Astrocyte (in vitro differentiated cells and primary cell): ENCODE data around the gene SIRT2. TPM values are rescaled to one million over a fixed set of nuclear protein-coding genes. Genes with fewer than 3 reads are reported as not detected.

Experiments
- DNase-seq: peaks from one replicate; pipeline ENCODE4 v3.0.0-alpha.2; 2010; ENCODE audit warnings: low read depth
- FAIRE-seq: peaks from 2 replicates; lab custom pipeline; 2011; peaks lifted over from hg19 to GRCh38; lab: Jason Lieb, UNC
- H2AFZ ChIP-seq: 2 replicates; pipeline ENCODE4 v1.6.0; 2012; ENCODE audit warnings: low read depth, low read length, inconsistent platforms
- H3K27ac ChIP-seq: 2 replicates; pipeline ENCODE4 v1.5.1; 2011; ENCODE audit warnings: low read depth, low read length, inconsistent platforms
- H3K27me3 ChIP-seq: 2 replicates; pipeline ENCODE4 v1.6.0; 2011; ENCODE audit warnings: low read length, inconsistent platforms; ENCODE audit not compliant: insufficient read depth
- H3K36me3 ChIP-seq: 2 replicates; pipeline ENCODE4 v1.5.1; 2011; ENCODE audit warnings: low read length, inconsistent platforms; ENCODE audit not compliant: insufficient read depth
- H3K4me1 ChIP-seq: 2 replicates; pipeline ENCODE4 v1.5.1; 2011; ENCODE audit warnings: low read length, inconsistent platforms; ENCODE audit not compliant: insufficient read depth
- H3K4me2 ChIP-seq: 2 replicates; pipeline ENCODE4 v1.6.0; 2012; ENCODE audit warnings: low read length, inconsistent platforms
- H3K4me3 ChIP-seq: 2 replicates; pipeline ENCODE4 v1.5.1; 2011; ENCODE audit warnings: low read depth, mild to moderate bottlenecking, low read length, inconsistent platforms; ENCODE audit not compliant: insufficient read depth
- H3K79me2 ChIP-seq: 2 replicates; pipeline ENCODE4 v1.6.0; 2012; ENCODE audit warnings: mild to moderate bottlenecking, low read length, inconsistent platforms; ENCODE audit not compliant: insufficient read depth
- H3K9ac ChIP-seq: 2 replicates; pipeline ENCODE4 v1.6.0; 2012; ENCODE audit warnings: mild to moderate bottlenecking, low read length, inconsistent platforms
- H3K9me3 ChIP-seq: 2 replicates; pipeline ENCODE4 v1.5.1; 2012; ENCODE audit warnings: low read depth, mild to moderate bottlenecking, low read length, inconsistent platforms; ENCODE audit not compliant: insufficient read depth
- H4K20me1 ChIP-seq: 2 replicates; pipeline ENCODE4 v1.6.0; 2012; ENCODE audit warnings: low read length, inconsistent platforms; ENCODE audit not compliant: insufficient read depth
- H3K27ac Mint-ChIP-seq: one replicate; pipeline ENCODE4 v1.8.0; 2021; ENCODE audit warnings: mild to moderate bottlenecking, mixed read lengths; ENCODE audit not compliant: unreplicated experiment
- H3K27me3 Mint-ChIP-seq: one replicate; pipeline ENCODE4 v1.8.0; 2021; ENCODE audit warnings: low read depth, mixed read lengths; ENCODE audit not compliant: unreplicated experiment
- H3K36me3 Mint-ChIP-seq: one replicate; pipeline ENCODE4 v1.8.0; 2021; ENCODE audit warnings: low read depth, mixed read lengths; ENCODE audit not compliant: unreplicated experiment
- H3K4me1 Mint-ChIP-seq: one replicate; pipeline ENCODE4 v1.8.0; 2021; ENCODE audit warnings: low read depth, mixed read lengths; ENCODE audit not compliant: unreplicated experiment
- H3K4me3 Mint-ChIP-seq: one replicate; pipeline ENCODE4 v1.8.0; 2021; ENCODE audit warnings: mild to moderate bottlenecking, moderate library complexity, mixed read lengths; ENCODE audit not compliant: unreplicated experiment
- H3K9me3 Mint-ChIP-seq: one replicate; pipeline ENCODE4 v1.8.0; 2021; ENCODE audit warnings: mild to moderate bottlenecking, mixed read lengths; ENCODE audit not compliant: unreplicated experiment
- CTCF ChIP-seq: IDR thresholded peaks from 2 replicates; pipeline ENCODE4 v1.5.1; 2011; ENCODE audit warnings: low read depth, mild to moderate bottlenecking, inconsistent platforms, low read length, moderate library complexity; ENCODE audit not compliant: insufficient read depth
- EZH2 ChIP-seq: IDR thresholded peaks from 2 replicates; pipeline ENCODE4 v1.6.1; 2012; ENCODE audit warnings: mild to moderate bottlenecking, low read length, inconsistent platforms; ENCODE audit not compliant: insufficient read depth
- total RNA-seq: library from RNA; stranded (reverse); gene quantifications from 2 replicates; pipeline ENCODE4 v1.2.1, GENCODE V29; 2021

Gene SIRT2
- total RNA-seq, 1 donor from 2014 or later: 35.7 TPM

DNA sequence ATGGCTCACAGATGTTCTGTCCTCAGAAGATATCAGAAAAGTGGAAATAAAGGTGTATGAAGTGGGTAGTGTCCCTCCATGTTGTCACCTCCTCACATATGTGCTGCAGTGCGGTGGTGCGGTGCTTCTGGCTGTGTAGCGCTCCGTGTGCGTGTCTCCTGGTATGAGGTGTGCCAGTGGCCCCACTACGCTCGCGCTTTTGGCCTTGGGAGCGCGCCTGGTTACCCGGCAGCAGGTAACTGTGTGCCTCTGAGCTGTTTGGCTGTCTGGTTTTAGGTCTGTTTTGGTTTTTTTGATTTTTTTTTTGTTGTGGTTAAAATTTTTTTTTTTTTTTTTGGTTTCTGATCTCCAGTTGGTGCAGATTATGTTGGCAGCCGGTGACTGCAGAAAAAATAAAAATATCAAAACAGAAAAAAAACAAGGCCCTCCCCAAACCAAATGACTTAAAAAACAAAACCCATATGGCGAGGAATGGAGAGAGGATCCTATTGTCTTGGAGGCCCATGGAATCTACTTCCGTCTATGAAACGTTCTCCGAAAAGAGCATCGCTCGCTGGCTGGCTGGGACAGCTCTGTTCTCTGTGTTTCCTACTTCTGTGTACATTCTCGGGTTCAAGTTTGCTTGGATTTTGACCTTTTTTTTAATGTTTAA is 57.5 kb downstream of the SIRT2 start:
- Mint-ChIP-seq H3K27ac (no peak overlapping the region), H3K4me1 (peaks cover 10% of the 10 kb centered on the region), H3K4me3 (no peak overlapping the region), H3K9me3 (no peaks in the 10 kb centered on the region), H3K27me3 (no peaks in the 10 kb centered on the region), H3K36me3 (peaks cover 34% of the 10 kb centered on the region)
- Histone ChIP-seq H3K4me3 (no peak overlapping the region), H3K9me3 (no peaks in the 10 kb centered on the region), H3K36me3 (peaks cover 84% of the 10 kb centered on the region), H4K20me1 (peaks cover 96% of the 10 kb centered on the region), H3K79me2 (peaks cover 68% of the 10 kb centered on the region), H3K4me2 (no peak overlapping the region), H3K9ac (no peak overlapping the region), H2AFZ (no peak overlapping the region), H3K27me3 (no peaks in the 10 kb centered on the region), H3K27ac (no peak overlapping the region), H3K4me1 (peaks cover 3% of the 10 kb centered on the region)
- no peak for TF ChIP-seq CTCF
- TF ChIP-seq EZH2: no peak
- FAIRE-seq: no peak
- DNase-seq: no peak

- Histone ChIP-seq H4K20me1 (peaks cover 96% of the 10 kb centered on the region), H3K27ac (no peak overlapping the region), H3K79me2 (peaks cover 61% of the 10 kb centered on the region), H3K9me3 (no peaks in the 10 kb centered on the region), H2AFZ (no peak overlapping the region), H3K4me2 (no peak overlapping the region), H3K9ac (no peak overlapping the region), H3K4me3 (no peak overlapping the region), H3K36me3 (peaks cover 87% of the 10 kb centered on the region), H3K27me3 (no peaks in the 10 kb centered on the region), H3K4me1 (peaks cover 7% of the 10 kb centered on the region)
- Mint-ChIP-seq H3K36me3 (peaks cover 36% of the 10 kb centered on the region), H3K27ac (no peak overlapping the region), H3K4me1 (peaks cover 9% of the 10 kb centered on the region), H3K9me3 (no peaks in the 10 kb centered on the region), H3K27me3 (no peaks in the 10 kb centered on the region), H3K4me3 (no peak overlapping the region)
- DNase-seq (no peak), FAIRE-seq (no peak)
- TF ChIP-seq EZH2 (no peak), CTCF (no peak)
These were observed 58.1 kb downstream of the SIRT2 start for GRCh38 chr19:38841180-38841766.

DNA sequence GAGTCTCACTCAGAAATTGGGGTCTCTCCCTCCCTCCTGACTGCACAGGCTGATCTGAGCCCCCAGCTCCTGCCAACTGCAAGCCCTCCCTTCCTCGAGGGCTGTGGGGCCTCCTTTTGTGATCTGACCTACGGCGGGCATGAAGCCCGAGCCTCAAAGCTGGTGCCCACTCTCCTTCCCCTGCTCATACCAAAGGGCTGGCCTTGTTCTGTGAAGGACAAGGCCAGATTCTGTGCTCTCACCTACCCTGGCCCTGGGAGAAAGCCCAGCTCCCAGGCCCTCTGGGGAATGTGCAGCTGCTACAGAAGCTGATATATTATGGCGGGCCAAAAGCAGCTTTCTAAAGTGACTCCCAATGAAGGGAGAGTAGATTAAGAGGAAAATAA is 58.8 kb downstream of the SIRT2 start:
- H3K36me3 ChIP-seq: peaks cover 87% of the 10 kb centered on the region
- H3K4me2 ChIP-seq: no peak overlapping the region
- no peak overlapping the region for H3K27ac Mint-ChIP-seq
- no peak overlapping the region for H3K4me3 ChIP-seq
- peaks cover 96% of the 10 kb centered on the region for H4K20me1 ChIP-seq
- no peak overlapping the region for H3K27ac ChIP-seq
- no peak overlapping the region for H2AFZ ChIP-seq
- H3K4me1 ChIP-seq: peaks cover 11% of the 10 kb centered on the region
- peaks cover 35% of the 10 kb centered on the region for H3K36me3 Mint-ChIP-seq
- H3K4me1 Mint-ChIP-seq: peaks cover 9% of the 10 kb centered on the region
- peaks cover 54% of the 10 kb centered on the region for H3K79me2 ChIP-seq
- TF ChIP-seq EZH2 (no peak), CTCF (no peak)
- FAIRE-seq (no peak), DNase-seq (no peak)
- H3K27me3 ChIP-seq: no peaks in the 10 kb centered on the region
- no peaks in the 10 kb centered on the region for H3K9me3 ChIP-seq
- peak overlapping the region; percentile 8 for H3K4me3 Mint-ChIP-seq
- no peak overlapping the region for H3K9ac ChIP-seq
- no peaks in the 10 kb centered on the region for H3K27me3 Mint-ChIP-seq
- H3K9me3 Mint-ChIP-seq: no peaks in the 10 kb centered on the region
